Lower leg skin (tissue), 3 donors: ENCODE results near the gene TMOD4.

Experiments used
- CTCF ChIP-seq, 3 donors: fragments of 450-650 bp; IDR thresholded peaks; one replicate each; pipeline ENCODE4 v1.5.1; 2016; ENCODE audit warnings: antibody characterized with exemption in 3 of 3, mild to moderate bottlenecking in 3 of 3, moderate library complexity in 2 of 3
- POLR2A ChIP-seq, 2 donors: fragments of 450-650 bp; IDR thresholded peaks; one replicate each; pipeline ENCODE4 v1.6.1; 2016 to 2017; ENCODE audit warnings: antibody characterized with exemption in 2 of 2, mild to moderate bottlenecking in 1 of 2, moderate library complexity in 1 of 2

- TF ChIP-seq CTCF (IDR thresholded peaks at IDR 0.05) (no peak), POLR2A (IDR thresholded peaks at IDR 0.05) (no peak)
These were observed 11.0 kb downstream of the TMOD4 start for GRCh38 chr1:151164732-151165280.
